Measurements from ENCODE around the gene TRMU. TPM values are rescaled to one million over a fixed set of nuclear protein-coding genes. Genes with fewer than 3 reads are reported as not detected.

The TRMU gene
- total and polyA plus RNA-seq, 4 donors: 22.5 to 64.4 (median 47.6) TPM

DNA sequence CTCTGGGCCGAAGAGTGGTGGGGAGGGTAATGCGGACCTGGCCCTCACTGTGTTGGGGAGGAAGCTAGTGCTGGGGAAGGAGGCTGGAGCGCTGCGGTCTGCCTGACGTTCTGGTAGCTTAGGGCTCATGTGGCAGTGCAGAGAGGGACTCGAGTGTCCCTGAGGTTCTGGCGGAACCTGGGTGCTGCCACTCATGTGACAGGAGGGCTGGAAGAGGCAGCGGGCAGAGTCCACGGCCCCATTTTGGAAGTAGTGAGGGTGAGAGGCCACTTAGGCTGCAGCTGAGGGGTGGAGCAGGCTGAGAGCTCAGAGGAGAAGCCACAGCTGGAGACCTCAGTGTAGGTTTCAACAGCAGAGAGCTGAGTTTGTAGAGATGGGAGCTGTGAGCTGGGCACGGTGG, 16.2 kb upstream of the TRMU start:
- no peaks in the 10 kb centered on the region for H3K9me3 ChIP-seq (ENCODE audit: control insufficient read depth, insufficient read depth, low read length)
- H3K36me3 ChIP-seq (ENCODE audit: control insufficient read depth, insufficient read depth, low read length): peaks cover 58% of the 10 kb centered on the region
- H3K27ac ChIP-seq (ENCODE audit: low read depth, low read length): no peak overlapping the region
- H3K27me3 ChIP-seq (ENCODE audit: control insufficient read depth, insufficient read depth, low read length): no peaks in the 10 kb centered on the region
- no peak for DNase-seq (ENCODE audit: low read depth in 4 of 6, low spot score in 6 of 6)
- no peak overlapping the region for H3K4me3 ChIP-seq (ENCODE audit: low read depth, low read length)
- H3K4me1 ChIP-seq (ENCODE audit: control insufficient read depth, insufficient read depth, low read length): no peaks in the 10 kb centered on the region
- WGBS (ENCODE audit: insufficient coverage): 97% methylated on average over 10 of the region's 10 CpGs

DNA sequence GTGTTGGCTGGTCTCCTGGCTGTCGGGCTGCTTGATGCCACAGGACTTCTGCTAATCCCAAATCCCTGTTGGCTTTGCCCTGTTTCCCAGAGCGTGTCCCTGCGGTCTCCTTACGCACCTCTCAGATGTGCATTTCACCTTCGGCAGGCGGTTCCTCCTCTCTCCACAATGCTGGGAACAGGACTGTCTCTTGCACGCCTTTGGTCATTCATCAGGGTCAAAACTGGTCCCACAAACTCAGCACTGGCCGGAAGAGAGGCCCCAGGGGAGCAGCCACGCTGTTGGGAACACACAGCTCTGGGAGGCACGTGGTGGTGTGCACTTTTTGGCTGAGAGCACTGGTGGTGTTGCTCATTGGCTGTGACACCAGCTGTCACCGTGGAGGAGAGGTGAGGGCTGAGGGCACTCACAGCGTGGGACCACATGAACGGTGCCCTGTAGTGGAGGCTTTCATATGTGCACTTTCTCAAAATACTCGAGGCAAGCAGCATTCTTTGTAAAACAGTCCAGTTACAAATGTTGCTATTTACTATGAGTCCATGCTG, 15.3 kb upstream of the TRMU start:
- no peaks in the 10 kb centered on the region for H3K9me3 ChIP-seq (ENCODE audit: control insufficient read depth, insufficient read depth, low read length)
- no peaks in the 10 kb centered on the region for H3K4me1 ChIP-seq (ENCODE audit: control insufficient read depth, insufficient read depth, low read length)
- no peak overlapping the region for H3K4me3 ChIP-seq (ENCODE audit: low read depth, low read length)
- 92% methylated on average over 14 of the region's 14 CpGs for WGBS (ENCODE audit: insufficient coverage)
- DNase-seq (ENCODE audit: low read depth in 4 of 6, low spot score in 6 of 6): no peak
- no peak overlapping the region for H3K27ac ChIP-seq (ENCODE audit: low read depth, low read length)
- H3K27me3 ChIP-seq (ENCODE audit: control insufficient read depth, insufficient read depth, low read length): no peaks in the 10 kb centered on the region
- H3K36me3 ChIP-seq (ENCODE audit: control insufficient read depth, insufficient read depth, low read length): peaks cover 62% of the 10 kb centered on the region

DNA sequence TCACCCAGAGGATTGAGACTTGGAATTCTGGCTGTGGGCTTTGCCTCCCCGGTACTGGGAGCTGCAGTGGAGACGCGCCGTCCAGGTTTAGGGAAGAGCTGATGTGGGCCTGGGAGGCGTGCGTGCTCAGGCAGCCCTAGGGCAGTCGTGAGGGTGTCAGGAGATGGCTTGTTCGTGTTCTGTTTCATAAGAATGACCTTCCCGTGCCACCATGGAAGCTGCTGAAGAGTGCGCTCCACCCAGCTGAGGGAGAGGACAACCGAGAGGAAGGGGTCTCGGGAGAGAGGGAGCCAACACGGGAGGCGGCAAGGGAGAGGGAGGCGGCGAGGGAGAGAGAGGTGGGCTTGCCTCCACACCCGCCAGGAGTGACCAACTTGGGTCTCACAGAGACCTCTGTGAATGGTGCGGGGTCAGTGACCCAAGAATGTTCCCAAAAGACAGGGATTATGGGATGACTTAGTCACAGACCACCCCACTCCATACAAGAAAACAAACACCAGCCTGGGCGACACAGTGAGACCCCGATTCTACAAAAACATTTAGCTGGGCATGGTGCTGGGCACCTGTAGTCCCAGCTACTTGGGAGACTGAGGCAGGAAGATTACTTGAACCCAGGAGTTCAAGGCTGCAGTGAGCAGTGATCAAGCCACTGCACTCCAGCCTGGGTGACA, 14.7 kb upstream of the TRMU start:
- Histone ChIP-seq H3K4me3 (ENCODE audit: low read depth, low read length) (no peak overlapping the region), H3K4me1 (ENCODE audit: control insufficient read depth, insufficient read depth, low read length) (no peaks in the 10 kb centered on the region), H3K27me3 (ENCODE audit: control insufficient read depth, insufficient read depth, low read length) (no peaks in the 10 kb centered on the region), H3K27ac (ENCODE audit: low read depth, low read length) (no peak overlapping the region), H3K36me3 (ENCODE audit: control insufficient read depth, insufficient read depth, low read length) (peaks cover 65% of the 10 kb centered on the region), H3K9me3 (ENCODE audit: control insufficient read depth, insufficient read depth, low read length) (no peaks in the 10 kb centered on the region)
- 97% methylated on average over 19 of the region's 20 CpGs for WGBS (ENCODE audit: insufficient coverage)
- no peak for DNase-seq (ENCODE audit: low read depth in 4 of 6, low spot score in 6 of 6)

DNA sequence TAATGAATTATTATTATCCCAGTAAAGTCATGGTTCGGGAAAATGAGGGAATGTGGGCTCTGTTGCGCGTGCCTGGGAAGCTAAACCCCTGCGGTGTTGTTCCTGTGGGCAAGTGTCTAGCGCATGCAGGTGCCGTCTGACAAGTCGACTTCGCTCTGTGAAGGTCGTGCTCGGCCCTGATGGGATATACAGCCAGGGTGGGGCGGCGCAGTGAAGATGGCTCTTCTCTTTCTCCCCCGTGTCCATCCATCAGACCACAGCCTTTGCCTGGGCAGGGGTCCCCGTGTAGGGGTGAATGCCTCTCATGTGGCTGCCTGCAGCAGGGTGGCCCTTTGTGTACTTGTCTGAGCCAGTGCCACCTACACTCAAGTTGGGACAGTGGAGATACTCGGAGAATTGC, 12.8 kb upstream of the TRMU start:
- no peaks in the 10 kb centered on the region for H3K4me1 ChIP-seq (ENCODE audit: control insufficient read depth, insufficient read depth, low read length)
- 97% methylated on average over 15 of the region's 15 CpGs for WGBS (ENCODE audit: insufficient coverage)
- peaks cover 66% of the 10 kb centered on the region for H3K36me3 ChIP-seq (ENCODE audit: control insufficient read depth, insufficient read depth, low read length)
- no peak for DNase-seq (ENCODE audit: low read depth in 4 of 6, low spot score in 6 of 6)
- H3K27ac ChIP-seq (ENCODE audit: low read depth, low read length): no peak overlapping the region
- no peaks in the 10 kb centered on the region for H3K27me3 ChIP-seq (ENCODE audit: control insufficient read depth, insufficient read depth, low read length)
- no peaks in the 10 kb centered on the region for H3K9me3 ChIP-seq (ENCODE audit: control insufficient read depth, insufficient read depth, low read length)
- H3K4me3 ChIP-seq (ENCODE audit: low read depth, low read length): no peak overlapping the region

DNA sequence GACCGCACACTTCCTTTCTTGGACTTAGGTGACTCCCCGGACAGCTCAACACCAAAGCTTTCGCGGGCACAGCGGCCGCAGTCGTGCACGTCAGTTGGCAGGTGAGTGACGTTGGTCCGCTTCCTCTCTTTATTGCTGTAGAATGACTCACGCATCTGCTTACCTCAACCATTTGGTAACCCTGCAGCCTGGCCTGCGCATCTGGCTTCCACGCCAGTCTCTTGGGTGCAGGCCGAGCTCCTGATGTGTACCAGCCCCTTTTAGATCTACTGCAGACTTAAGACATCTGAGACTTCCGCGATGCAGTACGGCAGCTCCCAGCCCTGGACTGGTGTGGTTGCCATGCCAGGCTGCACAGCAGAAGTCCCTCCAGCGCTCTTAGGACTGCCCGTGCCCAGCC, 12.4 kb upstream of the TRMU start:
- DNase-seq (ENCODE audit: low read depth in 4 of 6, low spot score in 6 of 6): no peak
- H3K27ac ChIP-seq (ENCODE audit: low read depth, low read length): no peak overlapping the region
- no peak overlapping the region for H3K4me3 ChIP-seq (ENCODE audit: low read depth, low read length)
- H3K27me3 ChIP-seq (ENCODE audit: control insufficient read depth, insufficient read depth, low read length): no peaks in the 10 kb centered on the region
- peaks cover 65% of the 10 kb centered on the region for H3K36me3 ChIP-seq (ENCODE audit: control insufficient read depth, insufficient read depth, low read length)
- 97% methylated on average over 19 of the region's 19 CpGs for WGBS (ENCODE audit: insufficient coverage)
- no peaks in the 10 kb centered on the region for H3K9me3 ChIP-seq (ENCODE audit: control insufficient read depth, insufficient read depth, low read length)
- H3K4me1 ChIP-seq (ENCODE audit: control insufficient read depth, insufficient read depth, low read length): no peaks in the 10 kb centered on the region

DNA sequence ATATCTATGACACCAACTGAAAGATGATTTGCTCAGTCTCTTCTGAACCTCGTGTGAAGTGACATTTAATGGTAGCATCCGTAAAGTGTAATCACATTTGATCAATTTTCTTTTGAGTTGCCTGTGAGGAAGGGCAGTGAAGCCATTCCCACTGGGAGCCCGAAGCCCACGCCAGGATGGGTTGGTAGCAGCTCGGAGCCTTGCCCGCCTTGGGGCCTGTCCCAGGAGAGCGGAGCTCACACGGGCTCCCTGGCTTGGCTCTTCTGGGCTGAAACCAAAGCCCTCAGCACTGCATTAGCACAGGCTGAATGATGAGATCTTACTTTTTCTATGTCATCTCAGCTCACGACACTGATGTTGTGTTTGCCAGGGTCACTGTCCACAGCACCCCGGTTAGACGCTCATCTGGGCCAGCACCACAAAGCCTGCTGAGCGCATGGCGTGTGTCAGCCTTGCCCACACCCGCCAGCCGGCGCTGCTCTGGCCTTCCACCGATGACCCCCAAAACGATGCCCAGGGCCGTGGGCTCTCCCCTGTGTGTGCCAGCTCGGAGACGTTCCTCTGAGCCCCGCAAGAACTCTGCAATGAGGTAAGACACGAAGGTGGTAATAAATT, 9.3 kb upstream of the TRMU start:
- no peaks in the 10 kb centered on the region for H3K27me3 ChIP-seq (ENCODE audit: control insufficient read depth, insufficient read depth, low read length)
- no peak overlapping the region for H3K27ac ChIP-seq (ENCODE audit: low read depth, low read length)
- 98% methylated on average over 23 of the region's 23 CpGs for WGBS (ENCODE audit: insufficient coverage)
- H3K9me3 ChIP-seq (ENCODE audit: control insufficient read depth, insufficient read depth, low read length): no peaks in the 10 kb centered on the region
- no peaks in the 10 kb centered on the region for H3K4me1 ChIP-seq (ENCODE audit: control insufficient read depth, insufficient read depth, low read length)
- DNase-seq (ENCODE audit: low read depth in 4 of 6, low spot score in 6 of 6): no peak
- no peak overlapping the region for H3K4me3 ChIP-seq (ENCODE audit: low read depth, low read length)
- peaks cover 62% of the 10 kb centered on the region for H3K36me3 ChIP-seq (ENCODE audit: control insufficient read depth, insufficient read depth, low read length)

DNA sequence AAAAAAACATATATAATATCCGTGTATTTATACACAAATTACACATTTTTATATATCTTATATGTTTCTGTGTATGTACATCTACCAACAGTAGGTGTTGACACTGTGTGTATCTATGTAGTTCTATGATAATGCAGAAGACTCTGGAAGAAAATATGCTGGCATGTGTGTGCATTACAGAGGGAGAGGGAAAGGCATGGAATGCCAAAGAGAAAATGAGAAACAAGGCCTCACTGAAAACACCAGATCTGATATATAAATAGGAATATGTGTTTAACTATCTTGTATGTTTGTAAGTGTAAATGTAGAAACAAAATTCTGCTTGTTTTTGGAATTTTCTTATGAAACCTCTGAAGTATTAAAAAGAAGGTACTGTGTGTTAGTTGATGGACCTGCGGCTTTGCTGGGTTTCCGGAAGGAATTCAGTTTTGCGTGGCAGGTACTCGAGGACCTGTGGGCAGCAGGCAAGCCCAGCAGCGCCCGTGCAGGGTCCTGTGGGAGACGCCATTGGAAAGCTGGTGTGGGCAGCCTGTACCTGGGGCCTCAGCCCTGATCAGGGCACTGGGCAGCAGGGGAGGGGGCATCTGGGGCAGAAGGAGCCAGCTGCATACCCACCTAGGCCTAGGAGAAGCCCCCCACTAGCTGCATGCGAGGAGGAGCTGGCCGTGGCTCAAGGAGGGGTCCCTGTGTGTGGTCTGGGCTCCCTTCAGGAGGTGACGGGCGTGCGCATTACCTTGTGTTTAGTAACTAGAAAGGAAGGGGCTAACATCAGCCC, 7.6 kb upstream of the TRMU start:
- Histone ChIP-seq H3K4me3 (ENCODE audit: low read depth, low read length) (no peak overlapping the region), H3K27ac (ENCODE audit: low read depth, low read length) (no peak overlapping the region), H3K9me3 (ENCODE audit: control insufficient read depth, insufficient read depth, low read length) (no peaks in the 10 kb centered on the region), H3K36me3 (ENCODE audit: control insufficient read depth, insufficient read depth, low read length) (peaks cover 63% of the 10 kb centered on the region), H3K4me1 (ENCODE audit: control insufficient read depth, insufficient read depth, low read length) (no peaks in the 10 kb centered on the region), H3K27me3 (ENCODE audit: control insufficient read depth, insufficient read depth, low read length) (no peaks in the 10 kb centered on the region)
- peak in 1 of 6 donors; percentile 43 for DNase-seq (ENCODE audit: low read depth in 4 of 6, low spot score in 6 of 6)
- 100% methylated on average over 7 of the region's 13 CpGs for WGBS (ENCODE audit: insufficient coverage)

DNA sequence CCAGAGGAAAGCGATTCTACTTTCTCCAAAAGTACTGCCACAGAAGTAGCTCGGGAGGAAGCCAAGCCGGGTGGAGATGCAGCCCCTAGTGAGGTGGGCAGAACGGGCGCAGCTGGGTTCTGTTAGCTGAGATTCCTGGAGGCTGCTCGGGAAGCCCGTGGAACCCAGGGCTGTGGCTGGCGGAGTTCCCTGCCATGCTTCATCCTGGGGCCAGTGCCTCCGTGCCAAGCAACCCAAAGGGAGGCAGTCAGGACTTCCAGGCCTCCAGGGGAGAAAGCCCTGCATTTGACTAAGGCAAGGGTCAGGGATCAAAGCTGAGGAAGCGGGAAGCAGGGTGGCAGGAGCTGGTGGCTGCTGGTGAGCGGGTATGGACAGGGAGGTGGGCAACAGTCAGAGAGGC, 6.7 kb upstream of the TRMU start:
- Histone ChIP-seq H3K36me3 (ENCODE audit: control insufficient read depth, insufficient read depth, low read length) (peaks cover 55% of the 10 kb centered on the region), H3K4me1 (ENCODE audit: control insufficient read depth, insufficient read depth, low read length) (no peaks in the 10 kb centered on the region), H3K27me3 (ENCODE audit: control insufficient read depth, insufficient read depth, low read length) (no peaks in the 10 kb centered on the region), H3K27ac (ENCODE audit: low read depth, low read length) (no peak overlapping the region), H3K9me3 (ENCODE audit: control insufficient read depth, insufficient read depth, low read length) (no peaks in the 10 kb centered on the region), H3K4me3 (ENCODE audit: low read depth, low read length) (no peak overlapping the region)
- no peak for DNase-seq (ENCODE audit: low read depth in 4 of 6, low spot score in 6 of 6)
- WGBS (ENCODE audit: insufficient coverage): 91% methylated on average over 11 of the region's 11 CpGs

DNA sequence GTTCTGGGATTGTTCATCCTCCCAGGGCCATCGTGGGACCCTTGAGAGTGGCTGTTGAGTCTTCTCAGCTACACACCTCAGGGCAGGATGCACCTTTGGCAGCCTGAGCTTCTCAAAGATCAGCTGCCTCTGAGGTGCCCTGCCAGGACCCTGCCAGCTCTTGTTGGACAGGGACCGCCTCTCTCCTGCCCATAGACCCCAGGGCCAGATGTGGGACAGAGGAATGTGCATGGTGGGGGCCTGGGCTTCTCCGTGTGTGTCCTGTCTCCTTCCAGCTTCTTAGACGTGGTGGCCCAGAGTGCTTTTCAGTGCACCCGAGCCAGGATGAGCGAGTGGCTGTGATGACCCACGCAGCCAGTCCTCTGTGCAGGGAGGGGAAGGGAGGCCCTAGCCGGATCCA, 5.9 kb upstream of the TRMU start:
- no peaks in the 10 kb centered on the region for H3K4me1 ChIP-seq (ENCODE audit: control insufficient read depth, insufficient read depth, low read length)
- no peaks in the 10 kb centered on the region for H3K27me3 ChIP-seq (ENCODE audit: control insufficient read depth, insufficient read depth, low read length)
- H3K36me3 ChIP-seq (ENCODE audit: control insufficient read depth, insufficient read depth, low read length): peaks cover 50% of the 10 kb centered on the region
- H3K9me3 ChIP-seq (ENCODE audit: control insufficient read depth, insufficient read depth, low read length): no peaks in the 10 kb centered on the region
- DNase-seq (ENCODE audit: low read depth in 4 of 6, low spot score in 6 of 6): no peak
- no peak overlapping the region for H3K27ac ChIP-seq (ENCODE audit: low read depth, low read length)
- WGBS (ENCODE audit: insufficient coverage): 96% methylated on average over 4 of the region's 8 CpGs
- H3K4me3 ChIP-seq (ENCODE audit: low read depth, low read length): no peak overlapping the region
